Suppressor macrophage treated with lipopolysaccharide for 1 hour (primary cell): ENCODE results near the gene FOXP1.

Experiments used
- DNase-seq, 3 donors: peaks; one replicate each; pipeline ENCODE4 v3.0.0-alpha.2; 2020 to 2022

Gene FOXP1

GRCh38 chr3:71135373-71136088 is 448.0 kb downstream of the FOXP1 start:
- DNase-seq = no peak

- no peak for DNase-seq
Observed at GRCh38 chr3:71134521-71134920, 449.0 kb downstream of the FOXP1 start.

- DNase-seq = no peak
Observed at GRCh38 chr3:71133865-71134264, 449.7 kb downstream of the FOXP1 start.

GRCh38 chr3:71132995-71133730 is 450.4 kb downstream of the FOXP1 start:
- DNase-seq = no peak

- DNase-seq = peak in 1 of 3 donors; percentile 7
Observed at GRCh38 chr3:71131375-71132314, 451.9 kb downstream of the FOXP1 start.

- peak; percentile 65 to 74 (median 69) for DNase-seq
Observed at GRCh38 chr3:71130471-71131374, 452.8 kb downstream of the FOXP1 start.

- DNase-seq = peak; percentile 29 to 46 (median 30)
Observed at GRCh38 chr3:71129611-71130431, 453.7 kb downstream of the FOXP1 start.

GRCh38 chr3:71128961-71129360 is 454.6 kb downstream of the FOXP1 start:
- DNase-seq = peak in 1 of 3 donors; percentile 11

- DNase-seq = no peak
Observed at GRCh38 chr3:71127844-71128243, 455.7 kb downstream of the FOXP1 start.

- DNase-seq = peak; percentile 40 to 50 (median 42)
Observed at GRCh38 chr3:71127052-71127831, 456.3 kb downstream of the FOXP1 start.

GRCh38 chr3:71125738-71126137 is 457.8 kb downstream of the FOXP1 start:
- no peak for DNase-seq

- DNase-seq = no peak
Observed at GRCh38 chr3:71124048-71124447, 459.5 kb downstream of the FOXP1 start.

GRCh38 chr3:71122641-71123040 is 460.9 kb downstream of the FOXP1 start:
- no peak for DNase-seq

GRCh38 chr3:71121429-71122167 is 461.9 kb downstream of the FOXP1 start:
- DNase-seq = no peak

- DNase-seq = no peak
Observed at GRCh38 chr3:71120012-71120411, 463.5 kb downstream of the FOXP1 start.

GRCh38 chr3:71119171-71119570 is 464.4 kb downstream of the FOXP1 start:
- no peak for DNase-seq

GRCh38 chr3:71118436-71118835 is 465.1 kb downstream of the FOXP1 start:
- DNase-seq = no peak

- DNase-seq = no peak
Observed at GRCh38 chr3:71117572-71118247, 465.8 kb downstream of the FOXP1 start.

- no peak for DNase-seq
Observed at GRCh38 chr3:71114610-71115009, 468.9 kb downstream of the FOXP1 start.
